IPS DF 19.7 (cell line): Measurements from ENCODE around the gene GYPB.
"Not testable (repeated sequence)": the region's sequence is repeated elsewhere in the genome, so short reads cannot be mapped to it uniquely, and the experiment has no call there.

ENCODE experiments used
- DNase-seq: peaks from one replicate; pipeline ENCODE4 v3.0.0-alpha.2; 2013; ENCODE audit warnings: low read depth, low spot score

Gene GYPB

GRCh38 chr4:144019277-144019676, at the start of gene GYPB:
GYPB (minus strand) TSS chr4:144019380; CDS start chr4:144019287, 93 bp downstream.
- DNase-seq = not testable (repeated sequence)

GRCh38 chr4:144061556-144061955, 42.4 kb upstream of the GYPB start:
- DNase-seq = not testable (repeated sequence)

DNA sequence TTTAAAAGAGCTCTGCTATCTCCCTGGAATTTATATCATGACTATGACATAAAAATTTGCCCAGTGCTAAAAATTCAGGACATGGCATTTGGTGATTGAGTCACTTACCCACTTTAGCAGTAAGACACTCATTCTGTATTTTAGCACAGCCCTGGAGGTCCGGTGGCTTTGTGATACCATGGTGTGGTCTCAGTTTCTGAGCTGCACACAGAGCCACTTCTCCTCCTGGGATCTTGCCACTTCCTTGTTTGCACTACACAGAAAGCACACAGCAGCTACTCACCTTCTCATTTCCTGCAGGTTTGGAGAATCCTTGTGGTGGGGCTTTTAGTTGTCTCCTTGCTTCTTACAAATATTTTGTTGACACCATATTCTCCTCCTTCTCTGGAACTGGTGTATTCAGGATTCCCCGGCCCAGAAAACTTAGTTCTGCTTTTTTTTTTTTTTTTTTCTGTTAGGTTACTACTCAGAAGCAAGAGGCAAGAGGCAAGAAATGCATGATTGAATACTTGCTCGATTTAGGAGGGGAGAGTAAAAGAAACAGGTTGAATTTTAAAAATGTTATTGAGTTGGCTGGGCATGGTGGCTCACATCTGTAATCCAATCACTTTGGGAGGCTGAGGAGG, 41.2 kb upstream of the GYPB start:
- DNase-seq = not testable (repeated sequence)

- DNase-seq = no peak
These were observed 37.6 kb upstream of the GYPB start for GRCh38 chr4:144056800-144057199.

GRCh38 chr4:144055336-144055735, 36.2 kb upstream of the GYPB start:
- DNase-seq = not testable (repeated sequence)

- not testable (repeated sequence) for DNase-seq
These were observed 32.3 kb upstream of the GYPB start for GRCh38 chr4:144051494-144051893.

GRCh38 chr4:144050631-144051030, 31.5 kb upstream of the GYPB start:
- not testable (repeated sequence) for DNase-seq

GRCh38 chr4:144049495-144050424, 30.6 kb upstream of the GYPB start:
- DNase-seq = not testable (repeated sequence)

GRCh38 chr4:144044936-144045335, 25.8 kb upstream of the GYPB start:
- DNase-seq = not testable (repeated sequence)

DNA sequence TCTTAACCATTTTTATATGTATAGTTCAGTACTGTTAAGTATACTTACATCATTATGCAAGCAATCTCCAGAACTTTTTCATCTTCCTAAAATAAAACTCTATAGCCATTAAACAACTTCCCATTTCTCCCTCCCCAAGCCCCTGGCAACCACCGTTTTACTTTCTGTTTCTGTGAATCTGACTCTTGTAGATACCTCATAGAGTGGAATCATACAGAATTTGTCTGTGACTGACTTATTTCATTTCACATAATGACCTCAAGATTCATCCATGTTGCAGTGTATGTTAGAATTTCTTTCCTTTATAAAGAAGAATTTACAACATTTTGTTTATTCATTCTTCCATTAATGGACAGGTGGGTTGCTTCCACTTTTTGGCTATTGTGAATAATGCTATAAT, 13.4 kb upstream of the GYPB start:
- not testable (repeated sequence) for DNase-seq

DNA sequence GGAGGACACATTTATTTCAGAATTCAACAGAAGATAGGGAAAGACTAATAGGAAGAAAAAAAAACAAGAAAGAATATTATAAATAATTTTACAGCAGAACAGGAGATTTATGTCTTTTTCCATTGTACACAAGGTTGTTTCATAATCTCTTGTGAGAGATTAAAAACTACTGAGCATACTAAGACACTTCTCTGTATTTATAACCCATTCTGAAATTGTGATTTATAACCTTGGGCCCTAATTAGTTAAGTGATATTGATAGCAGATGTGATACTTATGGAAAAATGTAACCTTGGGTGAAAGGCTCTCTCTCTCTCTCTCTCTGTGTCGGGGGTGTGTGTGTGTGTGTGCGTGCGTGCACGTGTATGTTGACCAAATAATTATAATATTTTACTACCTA, 12.7 kb upstream of the GYPB start:
- DNase-seq = not testable (repeated sequence)

DNA sequence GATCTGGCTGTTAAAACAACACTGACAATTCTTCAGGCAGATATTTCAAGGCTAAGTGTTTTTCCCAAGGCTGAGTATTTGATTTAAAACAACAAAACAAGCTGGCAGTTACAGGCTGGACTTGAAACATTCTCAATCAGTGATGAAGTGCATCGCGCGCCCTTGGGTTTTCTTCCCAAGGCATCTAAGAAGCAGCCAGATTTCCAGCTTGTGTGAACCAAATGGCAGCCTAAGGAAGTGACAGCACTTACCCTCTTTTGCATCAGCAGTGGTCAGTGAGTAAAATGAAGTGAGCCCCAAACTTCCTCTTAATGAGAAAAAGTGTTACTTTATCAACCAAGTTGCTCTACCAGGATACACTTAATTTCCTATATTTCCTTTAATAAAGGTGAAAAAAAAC, 12.2 kb upstream of the GYPB start:
- not testable (repeated sequence) for DNase-seq

DNA sequence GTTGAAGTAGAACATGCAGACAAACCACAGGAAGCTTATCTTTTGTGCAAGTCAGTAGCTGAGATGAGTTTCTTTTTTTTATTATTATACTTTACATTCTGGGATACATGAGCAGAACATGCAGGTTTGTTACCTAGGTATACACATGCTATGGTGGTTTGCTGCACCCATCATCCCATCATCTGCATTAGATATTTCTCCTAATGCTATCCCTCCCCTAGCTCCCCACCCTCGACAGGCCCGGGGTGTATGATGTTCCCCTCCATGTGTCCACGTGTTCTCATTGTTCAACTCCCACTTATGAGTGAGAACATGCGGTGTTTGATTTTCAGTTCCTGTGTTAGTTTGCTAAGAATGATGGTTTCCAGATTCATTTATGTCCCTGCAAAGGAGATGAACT, 11.5 kb upstream of the GYPB start:
- not testable (repeated sequence) for DNase-seq

GRCh38 chr4:144026682-144027081, 7.5 kb upstream of the GYPB start:
- not testable (repeated sequence) for DNase-seq

DNA sequence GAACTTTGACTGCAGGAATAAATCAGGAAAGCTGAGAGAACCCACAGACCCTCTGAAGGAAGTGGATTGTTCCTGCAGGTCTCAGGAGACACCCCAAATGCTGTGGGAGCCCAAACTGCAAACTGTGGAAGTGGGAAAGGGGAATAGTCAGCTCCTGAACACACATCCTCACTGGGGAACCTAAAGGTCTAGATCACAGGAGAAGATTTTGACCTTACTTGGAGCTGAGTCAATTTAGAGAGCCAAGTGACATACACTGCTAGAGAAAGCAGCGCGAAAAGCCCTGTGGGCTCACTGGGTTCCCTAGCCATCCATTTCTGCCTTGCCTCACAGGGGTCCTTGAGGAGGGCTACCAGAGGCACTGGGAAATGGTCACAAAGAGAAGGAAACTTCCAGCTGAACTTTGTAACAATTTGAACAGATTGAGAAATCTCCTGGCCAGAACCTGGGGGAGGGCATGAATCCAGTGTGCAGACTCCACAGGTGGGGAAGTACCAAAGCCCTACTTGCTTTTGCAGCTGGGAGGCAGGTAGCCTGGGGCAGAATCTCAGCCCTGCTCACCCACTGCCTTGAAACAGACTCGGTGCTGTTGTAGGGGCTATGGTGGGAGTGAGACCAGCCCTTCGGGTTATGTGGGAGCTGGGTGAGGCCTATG, 5.3 kb upstream of the GYPB start:
- DNase-seq = not testable (repeated sequence)

GRCh38 chr4:144022772-144023400, 3.7 kb upstream of the GYPB start:
- not testable (repeated sequence) for DNase-seq

DNA sequence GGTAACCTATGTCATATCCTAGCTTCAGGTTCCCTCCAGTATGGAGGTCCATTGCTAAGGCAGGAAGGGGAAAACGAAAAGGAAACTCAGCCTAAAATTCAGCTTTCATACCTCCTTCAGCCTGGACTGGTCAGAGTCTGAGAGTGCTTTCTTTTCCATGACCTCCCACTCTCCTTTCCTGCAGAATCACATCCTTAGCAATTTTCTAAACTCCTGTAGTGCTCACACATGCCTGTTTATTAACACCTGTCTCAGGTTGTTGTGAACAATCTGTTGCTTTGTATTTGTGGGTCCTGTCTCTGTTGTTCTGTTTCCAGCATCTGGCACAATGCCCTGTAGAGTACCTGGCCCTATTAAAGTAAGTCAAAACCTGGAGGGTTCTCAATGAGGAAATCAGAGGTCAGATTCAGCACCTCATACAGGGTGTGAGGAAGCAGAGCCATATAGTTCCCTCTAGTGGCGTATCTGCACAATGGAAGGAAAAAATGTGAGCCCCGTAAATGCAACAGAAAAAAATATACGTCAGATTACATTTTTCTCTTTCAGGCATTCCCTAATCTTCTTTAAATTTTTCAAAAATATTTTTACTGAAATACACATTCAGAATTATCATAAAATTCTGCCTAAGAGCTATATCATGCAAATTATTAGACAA, 2.3 kb upstream of the GYPB start:
- not testable (repeated sequence) for DNase-seq

GRCh38 chr4:144018223-144019000, 768 bp downstream of the GYPB start:
- not testable (repeated sequence) for DNase-seq

DNA sequence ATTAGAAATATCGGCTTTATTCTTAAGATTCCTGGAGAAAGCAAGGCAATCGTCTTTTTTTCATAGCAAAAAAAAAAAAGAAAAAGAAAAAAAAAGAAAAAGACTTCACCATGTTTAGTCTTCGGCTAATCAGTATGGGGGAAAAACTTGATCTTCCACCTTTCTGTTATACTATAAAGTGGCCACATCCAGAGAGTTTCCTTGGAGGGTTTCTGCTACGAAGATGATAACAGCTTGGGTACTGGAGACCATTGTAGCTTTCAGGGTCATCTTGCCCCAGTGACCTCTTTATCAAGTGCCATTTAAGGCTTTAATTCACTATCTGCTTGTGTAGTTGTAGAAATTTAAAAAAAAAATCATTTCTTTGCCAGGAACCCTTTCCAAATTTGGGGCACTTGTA, 1.9 kb downstream of the GYPB start:
- not testable (repeated sequence) for DNase-seq

GRCh38 chr4:144016057-144016605, 3.0 kb downstream of the GYPB start:
- DNase-seq = not testable (repeated sequence)
